Stimulated activated CD4-positive, alpha-beta T cell treated with anti-CD3 and anti-CD28 coated beads, Interleukin-1b, Interleukin-23, amount 100 ng/mL, for 24 hours (primary cell): ENCODE data around the gene SYTL4.

ENCODE experiments used
- DNase-seq, 4 experiments: peaks; one replicate each; pipeline ENCODE4 v3.0.0-alpha.2; 2020; ENCODE audit warnings: low read depth in 4 of 4, low spot score in 1 of 4

Gene SYTL4

GRCh38 chrX:100695991-100696390 lies 35.9 kb downstream of the SYTL4 start:
- no peak for DNase-seq

GRCh38 chrX:100695302-100695701 lies 36.6 kb downstream of the SYTL4 start:
- DNase-seq: no peak

- no peak for DNase-seq
These were observed 44.4 kb downstream of the SYTL4 start for GRCh38 chrX:100687546-100687945.

- DNase-seq: no peak
These were observed 44.8 kb downstream of the SYTL4 start for GRCh38 chrX:100687128-100687527.

- DNase-seq: no peak
These were observed 46.0 kb downstream of the SYTL4 start for GRCh38 chrX:100685997-100686305.

- DNase-seq: peak; percentile 13 to 50 (median 34)
These were observed 46.5 kb downstream of the SYTL4 start for GRCh38 chrX:100685284-100685996.

GRCh38 chrX:100682939-100683338 lies 49.0 kb downstream of the SYTL4 start:
- no peak for DNase-seq

GRCh38 chrX:100681599-100681998 lies 50.3 kb downstream of the SYTL4 start:
- no peak for DNase-seq

- no peak for DNase-seq
These were observed 51.2 kb downstream of the SYTL4 start for GRCh38 chrX:100680756-100681155.

GRCh38 chrX:100677611-100678181 lies 54.2 kb downstream of the SYTL4 start:
- no peak for DNase-seq

GRCh38 chrX:100674705-100675104 lies 57.2 kb downstream of the SYTL4 start:
- DNase-seq: no peak

GRCh38 chrX:100673397-100673953 lies 58.4 kb downstream of the SYTL4 start:
- no peak for DNase-seq

GRCh38 chrX:100672966-100673365 lies 59.0 kb downstream of the SYTL4 start:
- no peak for DNase-seq

GRCh38 chrX:100663642-100664041 lies 68.3 kb downstream of the SYTL4 start:
- no peak for DNase-seq

- no peak for DNase-seq
These were observed 69.1 kb downstream of the SYTL4 start for GRCh38 chrX:100662796-100663195.

GRCh38 chrX:100662170-100662569 lies 69.8 kb downstream of the SYTL4 start:
- DNase-seq: no peak

- DNase-seq: no peak
These were observed 72.3 kb downstream of the SYTL4 start for GRCh38 chrX:100659431-100660137.

- no peak for DNase-seq
These were observed 73.0 kb downstream of the SYTL4 start for GRCh38 chrX:100658941-100659381.

- no peak for DNase-seq
These were observed 77.7 kb downstream of the SYTL4 start for GRCh38 chrX:100654261-100654660.

GRCh38 chrX:100652266-100652665 lies 79.7 kb downstream of the SYTL4 start:
- no peak for DNase-seq

- DNase-seq: no peak
These were observed 81.1 kb downstream of the SYTL4 start for GRCh38 chrX:100650841-100651240.
